ENCODE data around the gene EPHB1.

The EPHB1 gene

DNA sequence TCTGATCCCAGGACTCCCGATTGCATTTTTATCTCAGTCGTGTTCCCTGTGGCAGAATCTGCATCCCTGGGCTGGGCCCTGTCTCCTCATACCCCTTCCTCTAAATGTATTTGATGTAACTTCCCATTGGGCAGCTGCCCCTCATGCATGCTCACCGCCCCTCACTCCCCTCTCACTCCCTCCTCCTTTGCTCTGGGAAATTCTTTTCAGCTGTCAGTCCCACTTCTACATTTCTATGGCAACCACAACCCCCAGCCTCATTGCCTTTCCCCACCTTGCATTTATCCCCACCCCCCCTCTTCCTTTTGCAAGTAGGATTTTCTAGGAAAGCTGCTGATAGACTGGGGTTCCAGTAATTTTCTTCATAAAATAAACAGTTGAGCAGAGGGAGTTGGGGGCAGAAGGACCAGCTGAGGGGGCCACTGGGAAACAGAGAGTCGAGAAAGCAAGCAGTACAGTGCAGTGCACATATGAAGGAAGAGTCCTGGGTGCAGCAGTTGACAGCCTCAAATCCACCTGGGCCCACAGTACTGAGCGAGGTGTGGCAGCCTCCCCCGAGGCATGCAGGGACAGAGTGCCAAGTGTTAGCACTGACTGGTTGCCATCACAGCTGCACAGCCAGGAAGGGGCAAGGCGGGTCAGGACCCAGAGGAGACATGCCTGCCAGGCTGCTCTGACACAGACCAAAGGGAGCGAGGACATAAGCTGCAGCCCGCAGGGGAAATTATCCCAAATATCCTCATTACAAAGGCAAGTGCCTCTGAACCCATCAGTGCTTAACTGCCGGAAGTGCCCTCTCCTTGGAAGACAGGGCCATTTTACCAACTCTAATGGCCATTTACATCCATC lies 476.3 kb downstream of the EPHB1 start:
- DNase-seq: no peak

DNA sequence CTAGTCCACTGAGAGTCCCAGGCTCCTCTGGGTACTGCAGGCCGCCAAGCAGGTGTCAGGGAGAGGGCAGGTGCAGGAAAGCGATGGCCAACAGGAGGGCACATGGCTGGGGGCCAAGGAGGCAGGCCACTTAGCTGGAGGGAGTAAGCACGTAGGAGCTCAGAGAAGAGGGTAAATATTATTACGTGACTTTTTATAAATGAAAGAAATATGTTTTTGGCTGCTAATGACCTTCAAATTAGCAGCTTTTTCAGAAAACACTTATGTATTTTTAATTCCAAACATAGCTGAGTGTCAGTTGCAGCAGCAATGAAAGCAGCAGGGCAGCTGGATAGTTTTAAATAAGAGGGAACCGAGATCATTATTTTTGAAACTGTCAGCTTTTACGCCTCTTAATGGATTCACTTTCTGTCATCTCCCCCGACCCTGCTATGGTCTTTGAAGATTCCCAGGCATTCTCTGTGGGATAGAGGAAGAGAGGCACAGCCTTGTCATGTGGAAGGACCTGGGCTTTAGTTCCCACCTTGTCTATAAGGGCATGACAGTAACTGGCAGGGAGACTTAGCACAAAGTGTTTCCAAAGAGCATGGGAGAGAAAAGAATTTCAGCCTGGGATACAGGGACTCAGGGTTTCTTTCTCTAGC lies 477.1 kb downstream of the EPHB1 start:
- peak; percentile 41 for DNase-seq

DNA sequence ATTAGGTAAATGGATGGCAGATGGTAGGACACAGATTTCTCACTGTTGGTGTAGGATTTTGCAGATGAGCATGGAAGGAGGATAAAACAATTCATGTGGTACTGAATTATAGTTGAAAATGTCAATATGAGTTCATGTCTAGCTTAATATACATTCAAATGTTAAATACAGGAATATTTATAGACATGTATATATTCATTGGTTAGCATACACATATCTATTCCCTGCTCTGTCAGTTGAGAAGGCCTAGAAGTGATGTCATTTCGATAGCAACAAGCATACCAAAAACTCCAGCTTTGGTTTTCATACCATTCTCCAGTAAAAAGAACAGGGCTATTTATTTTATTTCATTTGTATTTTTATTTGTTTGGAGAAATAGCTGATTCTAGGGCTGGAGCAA lies 497.1 kb downstream of the EPHB1 start:
- no peak for DNase-seq

DNA sequence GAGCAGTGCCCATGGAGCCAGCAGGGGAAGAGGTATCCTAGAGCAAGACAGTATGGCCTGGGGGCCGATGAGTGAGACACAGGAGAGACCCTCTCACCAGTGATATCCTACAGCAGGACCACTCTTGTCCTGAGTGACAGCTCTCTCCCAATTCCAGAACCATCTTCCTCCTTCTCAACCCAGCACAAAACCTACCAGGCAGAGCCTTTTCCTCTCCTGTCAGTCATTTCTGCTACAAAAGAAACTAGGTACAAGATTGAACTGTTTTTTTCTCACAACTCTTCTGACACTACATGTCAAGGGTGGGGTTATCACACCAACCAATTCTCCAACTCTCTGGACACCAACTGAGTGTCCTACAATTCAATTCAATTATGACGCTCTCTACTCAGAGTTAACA lies 506.6 kb downstream of the EPHB1 start:
- DNase-seq: no peak

DNA sequence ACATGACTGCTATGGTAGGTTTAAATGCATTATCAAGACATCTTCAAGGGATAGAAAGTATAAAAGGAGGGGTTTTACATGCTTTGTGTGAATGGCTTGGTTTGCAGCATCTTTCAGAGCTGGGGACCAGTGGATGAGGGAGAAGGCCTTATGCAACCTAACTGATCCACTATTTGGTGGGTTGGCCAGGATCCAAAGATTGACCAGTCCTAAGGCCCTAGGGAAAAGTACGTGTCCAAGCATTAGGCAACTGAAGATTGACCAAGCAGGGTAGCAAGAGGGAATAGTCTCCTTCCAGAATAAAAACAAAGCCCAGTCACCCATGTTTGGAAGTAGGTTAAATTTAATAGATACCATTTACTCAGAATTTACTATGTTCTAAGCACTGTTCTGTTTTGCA lies 509.3 kb downstream of the EPHB1 start:
- no peak for DNase-seq

All from NCI-H2107 (cell line).